ENCODE data around the gene KIAA0825.
A peak's percentile ranks its signal among the peaks of the same experiment; 100 is the strongest.

The KIAA0825 gene

GRCh38 chr5:94337617-94338016 lies 280.8 kb downstream of the KIAA0825 start:
- no peaks in the 10 kb centered on the region for H3K79me1 ChIP-seq (ENCODE audit: low read length)
- no peaks in the 10 kb centered on the region for H3K9me3 ChIP-seq (ENCODE audit: insufficient read depth, low read depth, low read length)
- H3K4me3 ChIP-seq (ENCODE audit: low read depth, low read length), result no peak overlapping the region
- no peak overlapping the region for H3K9ac ChIP-seq (ENCODE audit: low read length)
- H4K12ac ChIP-seq (ENCODE audit: low read depth, low read length), result no peak overlapping the region
- no peak overlapping the region for H2BK5ac ChIP-seq (ENCODE audit: low read depth, low read length, poor library complexity)
- H3K23ac ChIP-seq (ENCODE audit: low read length), result no peak overlapping the region
- H3K36me3 ChIP-seq (ENCODE audit: control insufficient read depth in 1 of 2, insufficient read depth in 2 of 2, low read length in 2 of 2), result no peaks in the 10 kb centered on the region
- no peaks in the 10 kb centered on the region for H3K4me1 ChIP-seq (ENCODE audit: control insufficient read depth in 1 of 2, insufficient read depth in 2 of 2, low read length in 2 of 2)
- no peak overlapping the region for H3K18ac ChIP-seq (ENCODE audit: low read length)
- no peak overlapping the region for H3K4ac ChIP-seq (ENCODE audit: low read depth, low read length)
- H3K14ac ChIP-seq (ENCODE audit: low read length), result no peak overlapping the region
- H2AFZ ChIP-seq (ENCODE audit: insufficient read depth, low read length, poor library complexity), result no peak overlapping the region
- H3K4me2 ChIP-seq (ENCODE audit: low read length), result no peak overlapping the region
- H4K8ac ChIP-seq (ENCODE audit: low read depth, low read length), result no peak overlapping the region
- no peak overlapping the region for H2BK12ac ChIP-seq (ENCODE audit: low read length)
- H2BK120ac ChIP-seq (ENCODE audit: insufficient read depth, low read length, poor library complexity), result no peak overlapping the region
- H2AK5ac ChIP-seq (ENCODE audit: low read length), result no peak overlapping the region
- no peaks in the 10 kb centered on the region for H3K27me3 ChIP-seq (ENCODE audit: insufficient read depth, low read length)
- no peak overlapping the region for H4K91ac ChIP-seq (ENCODE audit: low read depth, low read length)
- H3K79me2 ChIP-seq (ENCODE audit: control insufficient read depth, insufficient read depth, low read length, poor library complexity), result no peaks in the 10 kb centered on the region
- no peak overlapping the region for H3K27ac ChIP-seq (ENCODE audit: low read depth, low read length)
- DNase-seq, result peak in 1 of 2 donors; percentile 3
- no CpG with 5 or more reads among the region's 1 CpG for WGBS (ENCODE audit: extremely low coverage, insufficient coverage, insufficient read length)

- no peaks in the 10 kb centered on the region for H3K36me3 ChIP-seq (ENCODE audit: control insufficient read depth in 1 of 2, insufficient read depth in 2 of 2, low read length in 2 of 2)
- no peaks in the 10 kb centered on the region for H3K79me1 ChIP-seq (ENCODE audit: low read length)
These were observed 282.5 kb downstream of the KIAA0825 start for GRCh38 chr5:94335936-94336335.

GRCh38 chr5:94329115-94329514 lies 289.3 kb downstream of the KIAA0825 start:
- WGBS (ENCODE audit: extremely low coverage, insufficient coverage, insufficient read length), result no CpG with 5 or more reads among the region's 1 CpG

More at GRCh38 chr5:94335936-94336335, 282.5 kb downstream of the KIAA0825 start:
- Histone ChIP-seq H3K79me2 (ENCODE audit: control insufficient read depth, insufficient read depth, low read length, poor library complexity) (no peaks in the 10 kb centered on the region), H4K12ac (ENCODE audit: low read depth, low read length) (no peak overlapping the region), H3K27me3 (ENCODE audit: insufficient read depth, low read length) (no peaks in the 10 kb centered on the region), H2BK120ac (ENCODE audit: insufficient read depth, low read length, poor library complexity) (no peak overlapping the region), H3K27ac (ENCODE audit: low read depth, low read length) (no peak overlapping the region), H2AK5ac (ENCODE audit: low read length) (no peak overlapping the region), H3K9me3 (ENCODE audit: insufficient read depth, low read depth, low read length) (no peaks in the 10 kb centered on the region), H3K4me1 (ENCODE audit: control insufficient read depth in 1 of 2, insufficient read depth in 2 of 2, low read length in 2 of 2) (no peaks in the 10 kb centered on the region), H2AFZ (ENCODE audit: insufficient read depth, low read length, poor library complexity) (no peak overlapping the region), H3K4me2 (ENCODE audit: low read length) (no peak overlapping the region), H4K91ac (ENCODE audit: low read depth, low read length) (no peak overlapping the region), H3K4me3 (ENCODE audit: low read depth, low read length) (no peak overlapping the region), H3K18ac (ENCODE audit: low read length) (no peak overlapping the region), H3K14ac (ENCODE audit: low read length) (no peak overlapping the region), H2BK12ac (ENCODE audit: low read length) (no peak overlapping the region), H3K23ac (ENCODE audit: low read length) (no peak overlapping the region), H3K4ac (ENCODE audit: low read depth, low read length) (no peak overlapping the region), H2BK5ac (ENCODE audit: low read depth, low read length, poor library complexity) (no peak overlapping the region), H3K9ac (ENCODE audit: low read length) (no peak overlapping the region), H4K8ac (ENCODE audit: low read depth, low read length) (no peak overlapping the region)
- WGBS (ENCODE audit: extremely low coverage, insufficient coverage, insufficient read length), result no CpG with 5 or more reads among the region's 2 CpGs
- DNase-seq, result no peak

GRCh38 chr5:94326586-94326985 lies 291.8 kb downstream of the KIAA0825 start:
- Histone ChIP-seq H2AK5ac (ENCODE audit: low read length) (no peak overlapping the region), H3K4me3 (ENCODE audit: low read depth, low read length) (no peak overlapping the region), H3K9me3 (ENCODE audit: insufficient read depth, low read depth, low read length) (no peaks in the 10 kb centered on the region), H2AFZ (ENCODE audit: insufficient read depth, low read length, poor library complexity) (no peak overlapping the region), H3K79me1 (ENCODE audit: low read length) (no peaks in the 10 kb centered on the region), H3K4me1 (ENCODE audit: control insufficient read depth in 1 of 2, insufficient read depth in 2 of 2, low read length in 2 of 2) (no peaks in the 10 kb centered on the region), H3K36me3 (ENCODE audit: control insufficient read depth in 1 of 2, insufficient read depth in 2 of 2, low read length in 2 of 2) (no peaks in the 10 kb centered on the region), H2BK12ac (ENCODE audit: low read length) (no peak overlapping the region), H3K9ac (ENCODE audit: low read length) (no peak overlapping the region), H3K23ac (ENCODE audit: low read length) (no peak overlapping the region), H4K91ac (ENCODE audit: low read depth, low read length) (no peak overlapping the region), H3K79me2 (ENCODE audit: control insufficient read depth, insufficient read depth, low read length, poor library complexity) (no peaks in the 10 kb centered on the region), H3K27me3 (ENCODE audit: insufficient read depth, low read length) (no peaks in the 10 kb centered on the region), H3K18ac (ENCODE audit: low read length) (no peak overlapping the region), H3K4ac (ENCODE audit: low read depth, low read length) (no peak overlapping the region), H4K8ac (ENCODE audit: low read depth, low read length) (no peak overlapping the region), H4K12ac (ENCODE audit: low read depth, low read length) (no peak overlapping the region), H2BK5ac (ENCODE audit: low read depth, low read length, poor library complexity) (no peak overlapping the region), H3K27ac (ENCODE audit: low read depth, low read length) (no peak overlapping the region), H3K4me2 (ENCODE audit: low read length) (no peak overlapping the region), H3K14ac (ENCODE audit: low read length) (no peak overlapping the region), H2BK120ac (ENCODE audit: insufficient read depth, low read length, poor library complexity) (no peak overlapping the region)
- DNase-seq, result peak in 1 of 2 donors; percentile 20
- no CpG with 5 or more reads among the region's 5 CpGs for WGBS (ENCODE audit: extremely low coverage, insufficient coverage, insufficient read length)

More at GRCh38 chr5:94329115-94329514, 289.3 kb downstream of the KIAA0825 start:
- Histone ChIP-seq H3K36me3 (ENCODE audit: control insufficient read depth in 1 of 2, insufficient read depth in 2 of 2, low read length in 2 of 2) (no peaks in the 10 kb centered on the region), H2BK5ac (ENCODE audit: low read depth, low read length, poor library complexity) (no peak overlapping the region), H3K9me3 (ENCODE audit: insufficient read depth, low read depth, low read length) (no peaks in the 10 kb centered on the region), H3K79me2 (ENCODE audit: control insufficient read depth, insufficient read depth, low read length, poor library complexity) (no peaks in the 10 kb centered on the region), H2BK120ac (ENCODE audit: insufficient read depth, low read length, poor library complexity) (no peak overlapping the region), H4K91ac (ENCODE audit: low read depth, low read length) (no peak overlapping the region), H3K4me3 (ENCODE audit: low read depth, low read length) (no peak overlapping the region), H4K12ac (ENCODE audit: low read depth, low read length) (no peak overlapping the region), H4K8ac (ENCODE audit: low read depth, low read length) (no peak overlapping the region), H2AFZ (ENCODE audit: insufficient read depth, low read length, poor library complexity) (no peak overlapping the region), H2BK12ac (ENCODE audit: low read length) (no peak overlapping the region), H3K4me2 (ENCODE audit: low read length) (no peak overlapping the region), H3K18ac (ENCODE audit: low read length) (no peak overlapping the region), H3K79me1 (ENCODE audit: low read length) (no peaks in the 10 kb centered on the region), H3K27me3 (ENCODE audit: insufficient read depth, low read length) (no peaks in the 10 kb centered on the region), H3K14ac (ENCODE audit: low read length) (no peak overlapping the region), H3K4ac (ENCODE audit: low read depth, low read length) (no peak overlapping the region), H3K9ac (ENCODE audit: low read length) (no peak overlapping the region), H3K23ac (ENCODE audit: low read length) (no peak overlapping the region), H2AK5ac (ENCODE audit: low read length) (no peak overlapping the region), H3K27ac (ENCODE audit: low read depth, low read length) (no peak overlapping the region), H3K4me1 (ENCODE audit: control insufficient read depth in 1 of 2, insufficient read depth in 2 of 2, low read length in 2 of 2) (no peaks in the 10 kb centered on the region)
- no peak for DNase-seq

Measured in trophoblast cell (in vitro differentiated cells and primary cell).